GM23248 (cell line): ENCODE measurements around the gene OR51G1.

Experiments used
- EZH2 ChIP-seq: fragments of 200-600 bp; sonication (generic); IDR thresholded peaks from 2 replicates; pipeline ENCODE4 v1.6.1; 2018; ENCODE audit warnings: antibody characterized with exemption, mild to moderate bottlenecking; ENCODE audit not compliant: insufficient read depth, poor library complexity, severe bottlenecking
- EZH2phosphoT487 ChIP-seq: fragments of 200-600 bp; sonication (generic); IDR thresholded peaks from 2 replicates; pipeline ENCODE4 v1.6.1; 2018; ENCODE audit warnings: antibody characterized with exemption, moderate library complexity, mild to moderate bottlenecking, low read depth; ENCODE audit not compliant: insufficient read depth

GRCh38 chr11:4957396-4957795 is 33.3 kb upstream of the OR51G1 start:
- TF ChIP-seq EZH2phosphoT487: no peak
- TF ChIP-seq EZH2: no peak
